Occipital lobe (tissue), 1 donor: Measurements from ENCODE around the gene FNDC7. TPM values are rescaled to one million over a fixed set of nuclear protein-coding genes. Genes with fewer than 3 reads are reported as not detected.

ENCODE experiments used
- total RNA-seq: library from RNA; depleted of rRNA; stranded (reverse); fragments of >200 nt; gene quantifications from one replicate; pipeline ENCODE4 v1.2.3, GENCODE V29; 2014

FNDC7 gene
- total RNA-seq, 1 donor from 2014 or later, result not detected

Other genes with a start within 250 kb of the FNDC7 start
- 61.1 TPM for gene EEIG2, start 152.8 kb upstream of the FNDC7 start, total RNA-seq
- gene HENMT1, start 51.8 kb upstream of the FNDC7 start, total RNA-seq, result 28.1 TPM
- 21.8 TPM for gene PRPF38B, start 20.6 kb upstream of the FNDC7 start, total RNA-seq
- 40.7 TPM for gene STXBP3, start 33.8 kb downstream of the FNDC7 start, total RNA-seq
- gene AKNAD1, start 144.2 kb downstream of the FNDC7 start, total RNA-seq, result 1.7 TPM
- 41.0 TPM for gene GPSM2, start 164.1 kb downstream of the FNDC7 start, total RNA-seq